GM23338 (cell line): ENCODE results near the gene DCLK1. TPM values are rescaled to one million over a fixed set of nuclear protein-coding genes. Genes with fewer than 3 reads are reported as not detected.

ENCODE experiments used
- ATAC-seq: fragments of 200-7000 bp; cut with Tn5 transposase; 3 replicates; pipeline ENCODE4 v1.9.1; 2020
- DNase-seq: peaks from one replicate; pipeline ENCODE4 v3.0.0-alpha.2; 2015; ENCODE audit warnings: low spot score
- H2AFZ ChIP-seq: fragments of 200-600 bp; sonication (generic); 2 replicates; pipeline ENCODE4 v1.8.0; 2016; ENCODE audit warnings: antibody characterized with exemption, mild to moderate bottlenecking, moderate library complexity
- H3F3A ChIP-seq: fragments of 200-600 bp; sonication (generic); replicated peaks from 2 replicates; pipeline ENCODE4 v1.8.0; 2017; ENCODE audit warnings: antibody characterized with exemption, mixed run types, low read depth
- H3K27ac ChIP-seq: fragments of 200-600 bp; sonication (generic); 2 replicates; pipeline ENCODE4 v1.6.1; 2016; ENCODE audit warnings: low read depth
- H3K27me3 ChIP-seq: fragments of 200-600 bp; sonication (generic); 2 replicates; pipeline ENCODE4 v1.8.0; 2016; ENCODE audit warnings: mild to moderate bottlenecking, mixed run types, moderate library complexity; ENCODE audit not compliant: insufficient read depth
- H3K36me3 ChIP-seq: fragments of 200-600 bp; sonication (generic); 2 replicates; pipeline ENCODE4 v1.8.0; 2016; ENCODE audit warnings: mild to moderate bottlenecking; ENCODE audit not compliant: insufficient read depth
- H3K4me1 ChIP-seq: fragments of 200-600 bp; sonication (generic); 2 replicates; pipeline ENCODE4 v1.8.0; 2016; ENCODE audit warnings: mild to moderate bottlenecking, moderate library complexity; ENCODE audit not compliant: insufficient read depth
- H3K4me2 ChIP-seq: fragments of 200-600 bp; sonication (generic); 2 replicates; pipeline ENCODE4 v1.7.1; 2017; ENCODE audit warnings: mixed run types
- H3K4me3 ChIP-seq: fragments of 200-600 bp; sonication (generic); 2 replicates; pipeline ENCODE4 v1.6.1; 2016; ENCODE audit warnings: mixed run types
- H3K79me2 ChIP-seq: fragments of 200-600 bp; sonication (generic); replicated peaks from 2 replicates; pipeline ENCODE4 v1.8.0; 2017; ENCODE audit warnings: mild to moderate bottlenecking; ENCODE audit not compliant: insufficient read depth
- H3K9me2 ChIP-seq: fragments of 200-600 bp; sonication (generic); 2 replicates; pipeline ENCODE4 v1.8.0; 2017; ENCODE audit not compliant: insufficient read depth
- H4K20me1 ChIP-seq: fragments of 200-600 bp; sonication (generic); replicated peaks from 2 replicates; pipeline ENCODE4 v1.8.0; 2017; ENCODE audit warnings: mild to moderate bottlenecking; ENCODE audit not compliant: insufficient read depth
- H3K27ac Mint-ChIP-seq: 2 replicates; pipeline ENCODE4 v1.8.0; 2020; ENCODE audit warnings: inconsistent platforms, mild to moderate bottlenecking, moderate library complexity, mixed read lengths
- H3K27me3 Mint-ChIP-seq: 3 replicates; pipeline ENCODE4 v1.8.0; 2022; ENCODE audit warnings: low read depth, mild to moderate bottlenecking, moderate library complexity, mixed read lengths, inconsistent platforms; ENCODE audit not compliant: insufficient read depth, poor library complexity
- H3K36me3 Mint-ChIP-seq: 3 replicates; pipeline ENCODE4 v1.8.0; 2021; ENCODE audit warnings: low read depth, mild to moderate bottlenecking, inconsistent platforms, moderate library complexity, mixed read lengths
- H3K4me1 Mint-ChIP-seq: 3 replicates; pipeline ENCODE4 v1.8.0; 2020; ENCODE audit warnings: mild to moderate bottlenecking, inconsistent platforms, mixed read lengths
- H3K4me3 Mint-ChIP-seq: 3 replicates; pipeline ENCODE4 v1.8.0; 2021; ENCODE audit warnings: moderate library complexity, mild to moderate bottlenecking, inconsistent platforms, mixed read lengths
- H3K9me3 Mint-ChIP-seq: 3 replicates; pipeline ENCODE4 v1.8.0; 2020; ENCODE audit warnings: moderate library complexity, mild to moderate bottlenecking, inconsistent platforms, mixed read lengths
- CREB1 ChIP-seq: fragments of 250-450 bp; sonication (Bioruptor Pico); IDR thresholded peaks from 2 replicates; pipeline ENCODE4 v1.5.0; 2020; ENCODE audit warnings: low read depth, mild to moderate bottlenecking, moderate library complexity
- ETS1 ChIP-seq: IDR thresholded peaks from 2 replicates; pipeline ENCODE4 v1.6.1; 2016; ENCODE audit warnings: antibody characterized with exemption
- EZH2 ChIP-seq: fragments of 200-600 bp; sonication (generic); IDR thresholded peaks from one replicate; pipeline ENCODE4 v1.8.0; 2017; ENCODE audit warnings: antibody characterized with exemption, mild to moderate bottlenecking, low read depth; ENCODE audit not compliant: unreplicated experiment
- JUNB ChIP-seq: IDR thresholded peaks from one replicate; pipeline ENCODE4 v1.6.1; 2016; ENCODE audit warnings: antibody characterized with exemption; ENCODE audit not compliant: unreplicated experiment
- NANOG ChIP-seq: IDR thresholded peaks from 2 replicates; pipeline ENCODE4 v1.6.1; 2016; ENCODE audit warnings: antibody characterized with exemption, borderline replicate concordance
- POLR2AphosphoS5 ChIP-seq: IDR thresholded peaks from 2 replicates; pipeline ENCODE4 v1.6.1; 2016; ENCODE audit warnings: antibody characterized with exemption, low read depth
- STAT1 ChIP-seq: IDR thresholded peaks from one replicate; pipeline ENCODE4 v1.6.1; 2016; ENCODE audit warnings: antibody characterized with exemption; ENCODE audit not compliant: unreplicated experiment
- ZNF114 ChIP-seq: fragments of 250-450 bp; sonication (Bioruptor Pico); IDR thresholded peaks from 2 replicates; pipeline ENCODE4 v1.5.0; 2020; ENCODE audit warnings: mild to moderate bottlenecking, moderate library complexity
- ZNF331 ChIP-seq: fragments of 250-450 bp; sonication (Bioruptor Pico); IDR thresholded peaks from 2 replicates; pipeline ENCODE4 v1.5.0; 2020; ENCODE audit warnings: low read depth, mild to moderate bottlenecking, moderate library complexity
- polyA plus RNA-seq: library from polyadenylated mRNA; unstranded; fragments of >200 nt; fragmentation: Nextera tagmentation; extraction: Ambion mirVana; gene quantifications from 2 replicates; pipeline ENCODE4 v1.2.1, GENCODE V29; 2016
- total RNA-seq: library from RNA; depleted of rRNA; stranded (reverse); fragments of >200 nt; shearing (Covaris generic); gene quantifications from 2 replicates; pipeline ENCODE4 v1.2.3, GENCODE V29; 2014
- TF ChIP-seq, protein P1 (sequence below): IDR thresholded peaks from one replicate; pipeline ENCODE4 v1.6.1; 2018; ENCODE audit warnings: antibody characterized with exemption; ENCODE audit not compliant: unreplicated experiment
- TF ChIP-seq, protein P2 (sequence below), 2 experiments: fragments of 200-600 bp in 1 of 2; sonication (generic) in 1 of 2; conservative IDR thresholded peaks; 2 replicates each; pipeline versions ENCODE4 v1.5.1 to v1.6.1; 2016 to 2017; ENCODE audit warnings: antibody characterized with exemption in 2 of 2, low read depth in 2 of 2, mild to moderate bottlenecking in 2 of 2, moderate library complexity in 1 of 2

Gene DCLK1
- total and polyA plus RNA-seq, 2 experiments from 2014 or later, result 13.1 to 57.7 TPM

GRCh38 chr13:36001561-36001960 is 129.6 kb downstream of the DCLK1 start:
- H4K20me1 ChIP-seq, result no peaks in the 10 kb centered on the region
- H3K4me1 ChIP-seq, result peaks cover 13% of the 10 kb centered on the region
- Mint-ChIP-seq H3K9me3 (peaks cover 8% of the 10 kb centered on the region; the same call in 1 of the 3 replicates), H3K27ac (no peak overlapping the region), H3K27me3 (peaks cover 5% of the 10 kb centered on the region), H3K4me1 (peaks cover 8% of the 10 kb centered on the region), H3K4me3 (no peak overlapping the region), H3K36me3 (peaks cover 5% of the 10 kb centered on the region; the same call in 1 of the 3 replicates)
- H2AFZ ChIP-seq, result no peak overlapping the region
- ATAC-seq (no peak), DNase-seq (no peak)
- no peaks in the 10 kb centered on the region for H3K27me3 ChIP-seq
- H3K79me2 ChIP-seq, result no peaks in the 10 kb centered on the region
- H3K27ac ChIP-seq, result no peak overlapping the region
- H3F3A ChIP-seq, result no peaks in the 10 kb centered on the region
- H3K4me2 ChIP-seq, result no peak overlapping the region
- TF ChIP-seq NANOG (no peak), STAT1 (no peak), ZNF331 (CRISPR knock-in tag) (no peak), CREB1 (CRISPR knock-in tag) (no peak)
- no peaks in the 10 kb centered on the region for H3K36me3 ChIP-seq
- H3K9me2 ChIP-seq, result 0 out of 2 replicates have a peak, but pooled peaks cover 5% of the 10 kb centered on the region
- H3K4me3 ChIP-seq, result no peak overlapping the region

- Histone ChIP-seq H3K79me2 (no peaks in the 10 kb centered on the region), H3K36me3 (no peaks in the 10 kb centered on the region), H4K20me1 (no peaks in the 10 kb centered on the region), H3K27ac (no peak overlapping the region), H3K4me1 (peaks cover 28% of the 10 kb centered on the region), H3K27me3 (no peaks in the 10 kb centered on the region), H3F3A (no peaks in the 10 kb centered on the region), H3K4me3 (no peak overlapping the region), H3K9me2 (0 out of 2 replicates have a peak, but pooled peaks cover 5% of the 10 kb centered on the region), H2AFZ (no peak overlapping the region), H3K4me2 (no peak overlapping the region)
- Mint-ChIP-seq H3K27ac (no peak overlapping the region), H3K9me3 (no peaks in the 10 kb centered on the region), H3K4me1 (peaks cover 19% of the 10 kb centered on the region), H3K27me3 (peaks cover 5% of the 10 kb centered on the region), H3K4me3 (no peak overlapping the region), H3K36me3 (no peaks in the 10 kb centered on the region)
- TF ChIP-seq JUNB (no peak), POLR2AphosphoS5 (no peak), ETS1 (no peak), NANOG (no peak), STAT1 (no peak), EZH2 (no peak), ZNF114 (CRISPR knock-in tag) (no peak)
- TF ChIP-seq, protein P1, sequence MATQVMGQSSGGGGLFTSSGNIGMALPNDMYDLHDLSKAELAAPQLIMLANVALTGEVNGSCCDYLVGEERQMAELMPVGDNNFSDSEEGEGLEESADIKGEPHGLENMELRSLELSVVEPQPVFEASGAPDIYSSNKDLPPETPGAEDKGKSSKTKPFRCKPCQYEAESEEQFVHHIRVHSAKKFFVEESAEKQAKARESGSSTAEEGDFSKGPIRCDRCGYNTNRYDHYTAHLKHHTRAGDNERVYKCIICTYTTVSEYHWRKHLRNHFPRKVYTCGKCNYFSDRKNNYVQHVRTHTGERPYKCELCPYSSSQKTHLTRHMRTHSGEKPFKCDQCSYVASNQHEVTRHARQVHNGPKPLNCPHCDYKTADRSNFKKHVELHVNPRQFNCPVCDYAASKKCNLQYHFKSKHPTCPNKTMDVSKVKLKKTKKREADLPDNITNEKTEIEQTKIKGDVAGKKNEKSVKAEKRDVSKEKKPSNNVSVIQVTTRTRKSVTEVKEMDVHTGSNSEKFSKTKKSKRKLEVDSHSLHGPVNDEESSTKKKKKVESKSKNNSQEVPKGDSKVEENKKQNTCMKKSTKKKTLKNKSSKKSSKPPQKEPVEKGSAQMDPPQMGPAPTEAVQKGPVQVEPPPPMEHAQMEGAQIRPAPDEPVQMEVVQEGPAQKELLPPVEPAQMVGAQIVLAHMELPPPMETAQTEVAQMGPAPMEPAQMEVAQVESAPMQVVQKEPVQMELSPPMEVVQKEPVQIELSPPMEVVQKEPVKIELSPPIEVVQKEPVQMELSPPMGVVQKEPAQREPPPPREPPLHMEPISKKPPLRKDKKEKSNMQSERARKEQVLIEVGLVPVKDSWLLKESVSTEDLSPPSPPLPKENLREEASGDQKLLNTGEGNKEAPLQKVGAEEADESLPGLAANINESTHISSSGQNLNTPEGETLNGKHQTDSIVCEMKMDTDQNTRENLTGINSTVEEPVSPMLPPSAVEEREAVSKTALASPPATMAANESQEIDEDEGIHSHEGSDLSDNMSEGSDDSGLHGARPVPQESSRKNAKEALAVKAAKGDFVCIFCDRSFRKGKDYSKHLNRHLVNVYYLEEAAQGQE, result no peak
- TF ChIP-seq, protein P2, sequence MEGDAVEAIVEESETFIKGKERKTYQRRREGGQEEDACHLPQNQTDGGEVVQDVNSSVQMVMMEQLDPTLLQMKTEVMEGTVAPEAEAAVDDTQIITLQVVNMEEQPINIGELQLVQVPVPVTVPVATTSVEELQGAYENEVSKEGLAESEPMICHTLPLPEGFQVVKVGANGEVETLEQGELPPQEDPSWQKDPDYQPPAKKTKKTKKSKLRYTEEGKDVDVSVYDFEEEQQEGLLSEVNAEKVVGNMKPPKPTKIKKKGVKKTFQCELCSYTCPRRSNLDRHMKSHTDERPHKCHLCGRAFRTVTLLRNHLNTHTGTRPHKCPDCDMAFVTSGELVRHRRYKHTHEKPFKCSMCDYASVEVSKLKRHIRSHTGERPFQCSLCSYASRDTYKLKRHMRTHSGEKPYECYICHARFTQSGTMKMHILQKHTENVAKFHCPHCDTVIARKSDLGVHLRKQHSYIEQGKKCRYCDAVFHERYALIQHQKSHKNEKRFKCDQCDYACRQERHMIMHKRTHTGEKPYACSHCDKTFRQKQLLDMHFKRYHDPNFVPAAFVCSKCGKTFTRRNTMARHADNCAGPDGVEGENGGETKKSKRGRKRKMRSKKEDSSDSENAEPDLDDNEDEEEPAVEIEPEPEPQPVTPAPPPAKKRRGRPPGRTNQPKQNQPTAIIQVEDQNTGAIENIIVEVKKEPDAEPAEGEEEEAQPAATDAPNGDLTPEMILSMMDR (conservative IDR thresholded peaks at IDR 0.05; ENCODE audit: low read depth in 2 of 2), result no peak
- ATAC-seq (no peak), DNase-seq (no peak)
These were observed 131.2 kb downstream of the DCLK1 start for GRCh38 chr13:36000028-36000427.
